Skin of body (tissue), 2 donors: Measurements from ENCODE around the gene KSR1. TPM values are rescaled to one million over a fixed set of nuclear protein-coding genes. Genes with fewer than 3 reads are reported as not detected.

Source experiments
- DNase-seq: peaks from one replicate; lab custom pipeline; 2025; lab: John Stamatoyannopoulos, UW
- total RNA-seq: library from RNA; depleted of rRNA; stranded (reverse); fragments of >200 nt; gene quantifications from one replicate; pipeline ENCODE4 v1.2.3, GENCODE V29; 2014

The KSR1 gene
- total RNA-seq, 1 donor from 2014 or later, result 32.7 TPM

- no peak for DNase-seq
These were observed 111.3 kb downstream of the KSR1 start for GRCh38 chr17:27567563-27567859.

GRCh38 chr17:27568216-27568615 is 112.0 kb downstream of the KSR1 start:
- no peak for DNase-seq

- DNase-seq, result no peak
These were observed 112.6 kb downstream of the KSR1 start for GRCh38 chr17:27568811-27569210.

- no peak for DNase-seq
These were observed 113.0 kb downstream of the KSR1 start for GRCh38 chr17:27569257-27569722.

- no peak for DNase-seq
These were observed 113.8 kb downstream of the KSR1 start for GRCh38 chr17:27569884-27570577.

- no peak for DNase-seq
These were observed 114.3 kb downstream of the KSR1 start for GRCh38 chr17:27570578-27570914.

GRCh38 chr17:27571563-27572352 is 115.5 kb downstream of the KSR1 start:
- DNase-seq, result no peak

GRCh38 chr17:27572665-27573064 is 116.4 kb downstream of the KSR1 start:
- no peak for DNase-seq

GRCh38 chr17:27573548-27573947 is 117.3 kb downstream of the KSR1 start:
- no peak for DNase-seq

- no peak for DNase-seq
These were observed 117.8 kb downstream of the KSR1 start for GRCh38 chr17:27573971-27574525.

- DNase-seq, result no peak
These were observed 119.1 kb downstream of the KSR1 start for GRCh38 chr17:27575096-27575911.

- no peak for DNase-seq
These were observed 119.6 kb downstream of the KSR1 start for GRCh38 chr17:27575912-27576252.

- no peak for DNase-seq
These were observed 120.3 kb downstream of the KSR1 start for GRCh38 chr17:27576477-27577083.

- no peak for DNase-seq
These were observed 121.0 kb downstream of the KSR1 start for GRCh38 chr17:27577121-27577761.

GRCh38 chr17:27577884-27578717 is 121.9 kb downstream of the KSR1 start:
- no peak for DNase-seq

GRCh38 chr17:27578718-27579085 is 122.5 kb downstream of the KSR1 start:
- DNase-seq, result no peak

- no peak for DNase-seq
These were observed 123.1 kb downstream of the KSR1 start for GRCh38 chr17:27579304-27579703.

GRCh38 chr17:27579897-27580321 is 123.7 kb downstream of the KSR1 start:
- DNase-seq, result no peak

- DNase-seq, result no peak
These were observed 124.8 kb downstream of the KSR1 start for GRCh38 chr17:27581016-27581415.

GRCh38 chr17:27582696-27583095 is 126.4 kb downstream of the KSR1 start:
- DNase-seq, result no peak
